Measurements from ENCODE around the gene ABCC1.

ABCC1 gene

DNA sequence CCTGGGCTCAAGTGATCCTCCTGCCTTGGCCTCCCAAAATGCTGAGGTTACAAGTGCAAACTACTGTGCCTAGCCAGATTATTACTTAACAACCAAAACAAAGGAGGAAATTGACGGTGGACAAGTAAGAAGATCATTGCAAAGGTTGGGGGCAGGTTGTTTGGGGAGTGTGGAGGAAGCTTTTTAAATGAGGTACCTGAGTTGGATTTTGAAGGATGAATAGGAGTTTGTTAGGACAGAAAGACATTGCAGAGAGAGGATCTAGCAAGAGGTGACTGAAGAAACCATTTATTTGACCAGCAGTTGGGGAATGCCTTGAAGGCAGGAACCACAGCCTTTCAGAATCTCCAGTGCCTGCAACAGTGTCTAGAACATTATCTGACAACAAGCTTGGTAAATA, 51.3 kb downstream of the ABCC1 start:
- DNase-seq = no peak

- DNase-seq = no peak
These were observed 52.3 kb downstream of the ABCC1 start for GRCh38 chr16:16001596-16002255.

DNA sequence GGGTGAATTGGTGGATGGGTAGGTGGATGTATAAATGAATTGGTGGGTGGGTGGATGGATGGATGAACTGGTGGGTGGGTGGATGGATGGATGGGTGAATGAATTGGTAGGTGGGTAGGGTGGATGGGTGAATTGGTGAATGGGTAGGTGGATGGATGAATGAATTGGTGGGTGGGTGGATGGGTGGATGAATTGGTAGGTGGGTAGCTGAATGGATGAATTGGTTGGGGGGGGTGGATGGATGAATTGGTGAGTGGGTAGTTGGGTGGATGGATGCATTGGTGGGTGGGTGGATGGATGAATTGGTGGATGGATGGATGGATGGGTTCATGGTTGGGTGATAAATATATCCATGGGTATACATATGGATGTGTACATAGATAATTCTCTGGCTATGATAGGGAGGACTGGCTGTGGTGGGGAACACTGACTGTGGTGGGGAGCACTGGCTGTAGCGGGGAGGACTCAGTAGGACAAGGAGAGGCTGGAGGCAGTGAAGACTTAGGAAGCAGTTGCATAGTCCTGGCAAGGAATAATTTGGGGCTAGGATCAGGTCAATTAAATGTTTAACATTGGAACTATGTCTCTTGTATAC, 54.4 kb downstream of the ABCC1 start:
- no peak for DNase-seq

DNA sequence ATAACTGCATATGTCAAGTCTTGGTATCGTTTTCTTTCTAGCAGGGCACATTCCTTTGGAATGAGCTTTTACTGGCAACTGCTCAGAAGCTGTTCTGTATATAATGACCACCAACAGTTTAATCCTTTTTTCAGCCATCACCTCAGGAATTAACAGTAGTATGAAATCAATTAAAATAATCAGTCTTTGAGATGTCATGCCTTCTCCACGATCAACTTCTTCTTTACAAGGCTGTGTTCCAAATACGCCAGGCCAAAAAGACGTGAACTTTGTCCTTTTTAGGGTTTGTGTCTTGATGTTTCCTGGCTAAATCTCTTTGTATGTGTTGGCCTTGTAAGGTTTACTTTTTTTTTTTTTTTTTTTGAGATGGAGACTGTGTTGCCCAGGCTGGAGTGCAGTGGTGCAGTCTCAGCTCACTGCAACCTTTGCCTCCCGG, 54.9 kb downstream of the ABCC1 start:
- no peak for DNase-seq

DNA sequence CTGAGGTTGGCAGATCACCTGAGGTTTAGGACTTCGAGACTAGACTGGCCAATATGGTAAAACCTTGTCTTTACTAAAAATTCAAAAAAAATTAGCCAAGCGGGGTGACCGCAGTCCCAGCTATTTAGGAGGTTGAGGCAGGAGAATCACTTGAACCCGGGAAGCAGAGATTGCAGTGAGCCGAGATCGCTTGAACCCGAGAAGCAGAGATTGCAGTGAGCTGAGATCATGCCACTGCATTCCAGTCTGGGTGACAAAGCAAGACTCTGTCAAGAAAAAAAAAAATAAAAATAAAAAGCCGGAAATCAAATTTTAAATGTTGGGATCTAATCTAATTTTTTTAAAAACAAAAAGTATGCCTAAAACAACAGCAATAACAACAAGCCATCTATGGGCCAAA, 56.3 kb downstream of the ABCC1 start:
- no peak for DNase-seq

DNA sequence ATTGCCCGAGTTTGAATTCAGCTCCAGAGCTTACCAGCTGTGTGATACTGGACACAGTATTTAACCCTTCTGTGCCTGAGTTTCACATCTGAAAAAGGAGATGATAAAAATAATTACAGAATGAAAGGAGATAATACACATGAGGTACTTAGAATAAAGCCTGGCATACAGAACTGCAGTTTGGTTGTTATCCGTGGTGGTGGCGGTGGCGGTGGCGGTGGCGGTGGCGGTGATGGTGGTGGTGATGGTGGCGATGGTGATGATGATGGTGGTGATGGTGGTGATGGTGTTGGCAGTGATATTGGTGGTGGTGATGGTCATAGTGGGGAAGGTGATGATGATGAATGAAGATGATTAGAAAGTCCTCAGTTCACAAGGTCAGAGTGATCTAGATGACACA, 57.2 kb downstream of the ABCC1 start:
- no peak for DNase-seq

DNA sequence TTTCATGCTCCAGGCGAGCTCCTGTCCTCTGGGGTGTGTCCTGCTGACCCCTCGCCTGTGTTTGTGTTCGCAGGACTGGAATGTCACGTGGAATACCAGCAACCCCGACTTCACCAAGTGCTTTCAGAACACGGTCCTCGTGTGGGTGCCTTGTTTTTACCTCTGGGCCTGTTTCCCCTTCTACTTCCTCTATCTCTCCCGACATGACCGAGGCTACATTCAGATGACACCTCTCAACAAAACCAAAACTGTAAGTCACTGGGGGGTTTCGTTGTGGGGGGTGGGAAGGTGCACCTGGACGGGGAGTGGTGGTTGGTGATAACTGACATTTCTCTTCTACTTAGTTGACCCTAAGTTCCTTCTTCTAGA, 58.3 kb downstream of the ABCC1 start:
- DNase-seq = no peak

- no peak for DNase-seq
These were observed 59.2 kb downstream of the ABCC1 start for GRCh38 chr16:16008666-16009065.

DNA sequence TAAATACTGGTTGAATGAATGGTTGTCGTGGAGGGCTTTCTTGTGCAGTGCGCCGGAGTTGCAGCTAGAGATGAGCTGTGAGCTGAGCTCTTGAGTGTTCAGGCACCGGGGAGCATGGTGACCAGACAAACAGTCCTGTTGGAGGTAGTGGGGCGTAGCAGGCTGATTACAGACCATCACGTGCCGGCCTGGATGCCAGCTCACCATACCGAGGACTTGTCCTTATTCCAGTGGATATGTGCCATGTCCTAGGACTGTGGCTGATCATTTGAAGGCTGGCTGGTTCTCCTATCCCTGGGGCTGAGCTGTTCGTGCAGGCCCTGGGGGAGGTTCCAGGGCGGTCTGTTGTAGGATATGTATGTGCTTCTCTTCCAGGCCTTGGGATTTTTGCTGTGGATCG, 60.0 kb downstream of the ABCC1 start:
- no peak for DNase-seq

DNA sequence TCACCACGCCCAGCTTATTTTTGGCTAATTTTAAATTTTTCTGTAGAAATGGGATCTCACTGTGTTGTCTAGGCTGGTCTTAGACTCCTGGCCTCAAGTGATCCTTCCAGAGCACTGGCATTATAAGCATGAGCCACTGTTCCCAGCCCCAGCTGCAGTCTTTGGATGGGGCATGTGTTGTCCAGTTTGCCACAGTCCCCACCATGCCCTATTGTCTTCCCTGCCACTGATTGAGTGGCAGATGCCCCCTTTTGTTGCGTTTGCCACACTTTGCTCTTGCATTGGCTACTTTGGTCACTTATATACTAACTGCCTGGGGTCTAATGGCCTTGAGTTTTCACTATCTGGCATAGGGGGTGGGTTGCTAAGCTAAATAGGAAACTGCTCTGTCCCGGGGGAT, 60.8 kb downstream of the ABCC1 start:
- DNase-seq = no peak

GRCh38 chr16:16012144-16012543, 62.7 kb downstream of the ABCC1 start:
- no peak for DNase-seq

GRCh38 chr16:16013812-16014211, 64.4 kb downstream of the ABCC1 start:
- no peak for DNase-seq

DNA sequence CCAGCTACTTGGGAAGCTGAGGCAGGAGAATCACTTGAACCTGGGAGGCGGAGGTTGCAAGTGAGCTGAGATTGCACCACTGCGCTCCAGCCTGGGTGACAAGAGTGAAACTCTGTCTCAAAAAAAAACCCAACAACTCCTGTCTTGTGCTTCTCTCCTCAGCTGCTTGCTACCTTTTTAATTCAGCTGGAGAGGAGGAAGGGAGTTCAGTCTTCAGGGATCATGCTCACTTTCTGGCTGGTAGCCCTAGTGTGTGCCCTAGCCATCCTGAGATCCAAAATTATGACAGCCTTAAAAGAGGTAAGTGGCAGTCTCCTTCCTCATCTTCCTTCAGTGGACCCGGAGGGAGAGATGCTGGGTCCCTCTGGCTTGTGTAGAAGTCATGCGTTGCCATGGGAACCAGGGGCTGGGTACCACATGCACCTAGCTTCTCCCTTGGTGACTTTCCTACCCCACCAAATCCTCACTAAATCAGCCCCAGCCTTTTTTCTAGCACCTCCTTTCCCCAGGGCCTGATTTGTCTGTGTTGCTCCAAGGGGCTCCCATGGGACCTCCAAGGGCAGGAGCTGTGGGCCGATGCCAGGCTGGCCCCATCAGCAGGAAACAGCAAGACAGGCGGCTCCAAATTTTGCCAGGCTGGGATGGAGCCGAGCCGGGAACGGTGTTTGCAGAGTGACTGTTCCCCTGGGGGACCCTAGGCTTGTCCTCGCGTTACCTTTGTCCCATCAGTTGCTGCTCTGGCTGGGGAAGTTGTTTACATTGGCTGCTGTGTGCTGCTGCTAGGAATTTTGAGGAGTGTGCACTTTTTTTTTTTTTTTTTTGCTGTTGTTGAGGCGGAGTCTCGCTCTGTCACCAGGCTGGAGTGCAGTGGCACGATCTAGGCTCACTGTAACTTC, 65.2 kb downstream of the ABCC1 start:
- no peak for DNase-seq

DNA sequence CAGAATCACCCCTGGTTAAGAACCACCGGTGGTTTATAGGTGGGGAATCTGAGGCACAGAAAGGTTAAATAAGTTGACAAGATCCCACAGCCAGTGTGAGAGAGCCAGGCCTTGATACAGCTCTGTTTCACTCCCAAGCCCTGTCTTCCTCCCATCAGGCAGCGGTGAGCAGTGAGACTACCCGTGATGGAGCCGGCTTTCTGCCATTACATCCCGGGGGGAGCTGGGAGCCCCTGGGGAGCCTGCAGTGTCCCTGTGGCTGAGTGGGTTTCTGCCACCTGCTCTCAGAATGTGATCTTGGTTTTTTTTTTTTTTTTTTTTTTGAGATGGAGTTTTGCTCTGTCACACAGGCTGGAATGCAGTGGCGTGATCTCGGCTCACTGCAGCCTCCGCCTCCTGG, 66.4 kb downstream of the ABCC1 start:
- no peak for DNase-seq

- DNase-seq = peak; percentile 18
These were observed 67.1 kb downstream of the ABCC1 start for GRCh38 chr16:16016388-16016964.

DNA sequence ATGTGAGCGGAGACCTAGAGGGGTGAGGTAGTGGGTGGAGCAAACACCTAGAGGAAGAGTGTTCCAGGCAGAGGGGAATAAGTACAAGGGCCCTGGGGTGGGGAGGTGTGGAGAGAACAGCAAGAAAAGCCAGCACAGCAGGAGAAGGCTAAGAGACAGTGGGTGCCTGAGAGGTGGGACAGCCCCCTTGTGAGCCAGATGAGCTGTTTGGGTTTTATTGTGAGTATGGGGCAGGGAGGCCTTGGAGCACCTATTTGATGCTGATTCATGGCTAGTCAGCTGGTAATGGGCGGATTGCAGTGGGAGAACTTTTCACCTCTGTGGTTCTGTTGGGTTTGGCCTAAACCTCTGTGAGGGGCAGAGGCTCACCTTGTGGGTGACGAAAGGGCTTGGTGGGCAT, 68.4 kb downstream of the ABCC1 start:
- no peak for DNase-seq

- DNase-seq = no peak
These were observed 69.3 kb downstream of the ABCC1 start for GRCh38 chr16:16018705-16019104.

DNA sequence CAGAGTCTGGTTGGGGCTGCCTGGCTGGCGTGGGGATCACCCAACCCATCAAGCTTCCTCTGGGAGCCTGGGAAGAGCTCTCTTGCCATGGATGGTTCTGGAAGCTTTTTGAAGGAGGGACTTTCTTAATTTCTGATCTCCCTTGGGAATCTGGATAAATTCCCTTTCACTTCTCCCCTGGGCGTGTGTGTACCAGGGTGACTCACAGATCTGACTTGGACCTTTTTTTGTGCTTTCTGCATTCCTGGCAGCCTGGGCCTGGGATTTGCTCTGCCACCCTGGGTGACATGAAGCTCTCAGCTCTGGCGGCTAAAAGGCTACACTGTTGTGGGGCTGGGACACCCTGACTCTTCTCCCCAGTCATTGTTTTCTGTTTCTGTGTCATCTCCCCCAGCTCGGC, 70.1 kb downstream of the ABCC1 start:
- DNase-seq = no peak

- no peak for DNase-seq
These were observed 70.9 kb downstream of the ABCC1 start for GRCh38 chr16:16020291-16020690.

GRCh38 chr16:16021020-16021419, 71.6 kb downstream of the ABCC1 start:
- no peak for DNase-seq

DNA sequence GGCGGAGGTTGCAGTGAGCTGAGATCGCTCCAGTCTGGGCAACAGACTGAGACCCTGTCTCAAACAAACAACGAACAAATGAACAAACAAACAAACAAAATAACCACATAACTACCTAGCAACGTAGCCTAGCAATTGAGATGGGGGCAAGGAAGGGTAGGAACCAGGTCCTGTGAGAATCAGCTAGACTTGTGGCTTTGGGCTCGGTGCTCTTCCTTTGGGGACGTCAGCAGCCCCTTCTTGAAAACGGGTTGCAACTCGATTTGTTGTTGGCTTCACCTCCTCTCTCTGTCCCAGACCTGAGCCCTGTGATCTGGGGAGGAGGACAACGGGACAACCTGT, 72.2 kb downstream of the ABCC1 start:
- no peak for DNase-seq

DNA sequence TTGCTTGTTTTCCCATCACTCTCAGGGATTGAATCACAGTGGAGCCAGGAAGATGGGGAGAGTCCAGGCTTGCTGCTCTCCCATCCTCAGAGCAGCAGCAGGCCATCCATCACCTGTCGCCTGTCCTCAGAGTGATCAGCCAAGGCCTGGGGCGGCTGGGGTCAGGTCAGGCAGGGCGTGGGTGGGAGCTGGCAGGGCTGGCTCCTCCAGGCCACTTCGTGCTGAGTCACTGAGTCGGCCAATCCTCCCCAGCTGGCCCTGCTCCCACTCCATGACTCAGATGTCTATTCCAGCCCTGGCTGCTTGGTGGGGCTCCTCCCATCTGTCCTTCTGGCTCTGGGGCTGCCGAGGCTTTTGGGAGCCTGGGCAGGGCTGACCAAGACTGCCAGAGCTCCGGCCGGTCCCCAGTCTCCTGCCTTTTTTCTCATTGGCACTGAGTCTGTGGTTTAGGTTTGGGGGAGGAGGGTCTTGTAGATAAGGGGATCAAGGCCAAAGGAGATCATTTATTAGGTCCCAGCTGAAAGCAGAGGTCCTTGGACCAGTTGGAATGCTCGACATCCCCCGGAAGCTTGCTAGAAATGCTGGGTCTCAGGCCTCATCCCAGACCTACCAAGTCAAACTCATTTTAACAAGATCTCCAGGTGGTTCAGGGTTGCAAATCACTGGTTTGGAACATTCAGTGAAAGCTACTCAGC, 72.7 kb downstream of the ABCC1 start:
- DNase-seq = no peak

- DNase-seq = no peak
These were observed 73.3 kb downstream of the ABCC1 start for GRCh38 chr16:16022683-16023064.

Data from activated CD4-positive, alpha-beta T cell treated with anti-CD3 and anti-CD28 coated beads, Interleukin-2, Interleukin-6, amounts not matched to agents 100 ng/mL and 50 ng/mL, durations not matched to agents 16 hours and 8 hours (primary cell).